HepG2 (cell line): ENCODE data around the gene MBD5. TPM values are rescaled to one million over a fixed set of nuclear protein-coding genes. Genes with fewer than 3 reads are reported as not detected.

Source experiments
- ARID5B ChIP-seq: IDR thresholded peaks from 2 replicates; pipeline ENCODE4 v1.4.0; 2020; ENCODE audit warnings: mild to moderate bottlenecking, missing genetic modification reagents
- ATF6 ChIP-seq: sonication (generic); formaldehyde crosslinking; conservative IDR thresholded peaks from 2 replicates; pipeline ENCODE4 v1.4.0; 2020; ENCODE audit warnings: missing genetic modification reagents
- ETS1 ChIP-seq: sonication (generic); formaldehyde crosslinking; IDR thresholded peaks from 2 replicates; pipeline ENCODE4 v1.4.0; 2020; ENCODE audit warnings: missing genetic modification reagents
- FOXK2 ChIP-seq: fragments of 450-650 bp; IDR thresholded peaks from 2 replicates; pipeline ENCODE4 v1.6.1; 2016
- GLI4 ChIP-seq: sonication (generic); formaldehyde crosslinking; IDR thresholded peaks from 2 replicates; pipeline ENCODE4 v1.5.1; 2020; ENCODE audit warnings: missing genetic modification reagents, mild to moderate bottlenecking, moderate library complexity, borderline replicate concordance
- JUNB ChIP-seq: sonication (generic); formaldehyde crosslinking; IDR thresholded peaks from 2 replicates; pipeline ENCODE4 v1.8.0; 2022; ENCODE audit warnings: missing genetic modification reagents, mild to moderate bottlenecking, borderline replicate concordance
- MNT ChIP-seq: fragments of 450-650 bp; IDR thresholded peaks from 2 replicates; pipeline ENCODE4 v1.6.1; 2016
- SIN3A ChIP-seq: IDR thresholded peaks from 2 replicates; pipeline ENCODE4 v1.6.1; 2011; ENCODE audit warnings: low read depth, mild to moderate bottlenecking, control low read depth, low read length, borderline replicate concordance
- TERF1 ChIP-seq: sonication (generic); formaldehyde crosslinking; IDR thresholded peaks from 2 replicates; pipeline ENCODE4 v1.8.0; 2022; ENCODE audit warnings: mild to moderate bottlenecking, missing genetic modification reagents, moderate library complexity
- THAP8 ChIP-seq: sonication (generic); formaldehyde crosslinking; IDR thresholded peaks from 2 replicates; pipeline ENCODE4 v1.5.1; 2020; ENCODE audit warnings: missing genetic modification reagents, mild to moderate bottlenecking, borderline replicate concordance
- TOE1 ChIP-seq: sonication (generic); formaldehyde crosslinking; IDR thresholded peaks from 2 replicates; pipeline ENCODE4 v1.4.0; 2020; ENCODE audit warnings: mild to moderate bottlenecking, missing genetic modification reagents
- ZNF224 ChIP-seq: sonication (generic); formaldehyde crosslinking; IDR thresholded peaks from 2 replicates; pipeline ENCODE4 v1.5.0; 2020; ENCODE audit warnings: mild to moderate bottlenecking, missing genetic modification reagents
- ZNF234 ChIP-seq: sonication (generic); formaldehyde crosslinking; conservative IDR thresholded peaks from 2 replicates; pipeline ENCODE4 v1.5.1; 2020; ENCODE audit warnings: mild to moderate bottlenecking, missing genetic modification reagents
- ZNF501 ChIP-seq: sonication (generic); formaldehyde crosslinking; IDR thresholded peaks from 2 replicates; pipeline ENCODE4 v1.5.1; 2020; ENCODE audit warnings: mild to moderate bottlenecking, moderate library complexity, missing genetic modification reagents
- ZNF747 ChIP-seq: sonication (generic); formaldehyde crosslinking; IDR thresholded peaks from 2 replicates; pipeline ENCODE4 v1.8.1; 2023; ENCODE audit warnings: missing genetic modification reagents, mild to moderate bottlenecking, borderline replicate concordance
- ZNF879 ChIP-seq: sonication (generic); formaldehyde crosslinking; IDR thresholded peaks from 2 replicates; pipeline ENCODE4 v1.8.1; 2023; ENCODE audit warnings: missing genetic modification reagents
- ZNF891 ChIP-seq: sonication (generic); formaldehyde crosslinking; IDR thresholded peaks from 2 replicates; pipeline ENCODE4 v1.5.0; 2020; ENCODE audit warnings: mild to moderate bottlenecking, missing genetic modification reagents
- ZSCAN22 ChIP-seq: sonication (generic); formaldehyde crosslinking; IDR thresholded peaks from 2 replicates; pipeline ENCODE4 v1.4.0; 2020; ENCODE audit warnings: mild to moderate bottlenecking, missing genetic modification reagents
- polyA plus RNA-seq, 8 experiments: library from polyadenylated mRNA; depleted of rRNA in 3 of 8; stranded (reverse) in 7 of 8; unstranded in 1 of 8; fragments of >200 nt; fragmentation: Illumina TruSeq in 4 of 8; extraction: Trizol in 4 of 8; gene quantifications; 2 replicates each; pipeline versions ENCODE4 v1.2.1 to v1.2.3, GENCODE V29; 2011 to 2016; ENCODE audit warnings: low read depth in 4 of 8, missing spikeins in 1 of 8, mixed read lengths in 1 of 8; ENCODE audit not compliant: insufficient read depth in 1 of 8
- total RNA-seq, 5 experiments: library from RNA; depleted of rRNA; stranded (reverse); fragments of >200 nt; fragmentation: Illumina TruSeq; extraction: Trizol; gene quantifications; 2 replicates each; pipeline ENCODE4 v1.2.3, GENCODE V29; 2016; ENCODE audit warnings: low read depth in 1 of 5

The MBD5 gene
- total and polyA plus RNA-seq, 2 of the 13 experiments (the other 11 are each of a cell fraction or from before 2014, with no cell fraction given), result 13.5 to 26.4 TPM

GRCh38 chr2:148509288-148509902, 488.5 kb downstream of the MBD5 start (continued):
- TF ChIP-seq MNT, result no peak
- no peak for TF ChIP-seq ETS1 (CRISPR knock-in tag)
- TF ChIP-seq ZNF234 (CRISPR knock-in tag), result no peak
- no peak for TF ChIP-seq THAP8 (CRISPR knock-in tag)
- TF ChIP-seq ZNF879, result no peak
- no peak for TF ChIP-seq SIN3A
- no peak for TF ChIP-seq JUNB (CRISPR knock-in tag)
- no peak for TF ChIP-seq TOE1 (CRISPR knock-in tag)
- peak; percentile 37; the same call in 1 of the 2 replicates for TF ChIP-seq ZNF224 (CRISPR knock-in tag)
- no peak for TF ChIP-seq ZSCAN22
- TF ChIP-seq ATF6 (CRISPR knock-in tag), result no peak
- TF ChIP-seq ZNF891 (CRISPR knock-in tag), result peak; percentile 48; the same call in 1 of the 2 replicates
- TF ChIP-seq FOXK2, result no peak
- TF ChIP-seq GLI4 (CRISPR knock-in tag), result no peak; the same call in 1 of the 2 replicates
- peak; percentile 72 for TF ChIP-seq ARID5B
- TF ChIP-seq ZNF747, result peak; percentile 62; the same call in 1 of the 2 replicates
- no peak for TF ChIP-seq TERF1
- peak; percentile 93 for TF ChIP-seq ZNF501 (CRISPR knock-in tag)
